Coronary artery (tissue), 2 donors: Measurements from ENCODE around the gene CD1D.
A peak's percentile ranks its signal among the peaks of the same experiment; 100 is the strongest.

ENCODE experiments used
- DNase-seq: peaks from one replicate; pipeline ENCODE4 v3.0.0-alpha.2; 2017; ENCODE audit warnings: low spot score
- H3K27ac ChIP-seq, 2 donors: fragments of 200-600 bp; sonication (generic); one replicate each; pipeline ENCODE4 v1.5.1; 2016 to 2019
- H3K4me3 ChIP-seq: fragments of 200-600 bp; sonication (generic); 2 replicates; pipeline ENCODE4 v1.5.1; 2016; ENCODE audit warnings: mild to moderate bottlenecking, moderate library complexity
- CTCF ChIP-seq: fragments of 200-600 bp; sonication (generic); IDR thresholded peaks from one replicate; pipeline ENCODE4 v1.5.1; 2019; ENCODE audit warnings: antibody characterized with exemption

The CD1D gene

GRCh38 chr1:158180741-158181576 lies at the start of gene CD1D:
Gene CD1D (plus strand): TSS chr1:158180895. CDS start chr1:158181102, 207 bp downstream.
- no peak for DNase-seq
- no peak for TF ChIP-seq CTCF

GRCh38 chr1:158131217-158131616 lies 49.5 kb upstream of the CD1D start:
- no peak for TF ChIP-seq CTCF
- no peak overlapping the region for H3K4me3 ChIP-seq
- no peak overlapping the region for H3K27ac ChIP-seq

More at GRCh38 chr1:158180741-158181576, at the start of gene CD1D:
- peak within 1 kb of the TSS; percentile 70 for H3K4me3 ChIP-seq
- H3K27ac ChIP-seq: no peak within 1 kb of the TSS

GRCh38 chr1:158140764-158141192 lies 39.9 kb upstream of the CD1D start:
- H3K4me3 ChIP-seq: no peak overlapping the region
- TF ChIP-seq CTCF: no peak
- DNase-seq: no peak
- no peak overlapping the region for H3K27ac ChIP-seq

More at GRCh38 chr1:158131217-158131616, 49.5 kb upstream of the CD1D start:
- no peak for DNase-seq

- peak overlapping the region; percentile 50 to 80 for H3K27ac ChIP-seq
- DNase-seq: no peak
These were observed 35.4 kb upstream of the CD1D start for GRCh38 chr1:158145173-158145719.

GRCh38 chr1:158146165-158146564 lies 34.5 kb upstream of the CD1D start:
- peak overlapping the region; percentile 50 to 80 for H3K27ac ChIP-seq

More at GRCh38 chr1:158145173-158145719, 35.4 kb upstream of the CD1D start:
- no peak overlapping the region for H3K4me3 ChIP-seq
- no peak for TF ChIP-seq CTCF

GRCh38 chr1:158146739-158147138 lies 34.0 kb upstream of the CD1D start:
- Histone ChIP-seq H3K27ac (peak overlapping the region in 1 of 2 donors; percentile 80), H3K4me3 (no peak overlapping the region)
- no peak for DNase-seq
- TF ChIP-seq CTCF: no peak

More at GRCh38 chr1:158146165-158146564, 34.5 kb upstream of the CD1D start:
- DNase-seq: no peak
- no peak for TF ChIP-seq CTCF
- H3K4me3 ChIP-seq: no peak overlapping the region
